Trophoblast cell (in vitro differentiated cells and primary cell): ENCODE results near the gene FGFBP1.

Experiments
- DNase-seq, 2 donors: peaks; one replicate each; pipeline ENCODE4 v3.0.0-alpha.2; 2016
- H2AFZ ChIP-seq: 2 replicates; pipeline ENCODE4 v1.6.1; 2013; ENCODE audit warnings: low read length, moderate library complexity, mild to moderate bottlenecking; ENCODE audit not compliant: insufficient read depth, poor library complexity
- H2AK5ac ChIP-seq: 2 replicates; pipeline ENCODE4 v1.6.1; 2013; ENCODE audit warnings: mild to moderate bottlenecking, low read length
- H2BK120ac ChIP-seq: 2 replicates; pipeline ENCODE4 v1.6.1; 2013; ENCODE audit warnings: low read length, mild to moderate bottlenecking, moderate library complexity; ENCODE audit not compliant: insufficient read depth, poor library complexity
- H2BK12ac ChIP-seq: 2 replicates; pipeline ENCODE4 v1.6.1; 2013; ENCODE audit warnings: mild to moderate bottlenecking, low read length, moderate library complexity
- H2BK5ac ChIP-seq: 2 replicates; pipeline ENCODE4 v1.6.1; 2013; ENCODE audit warnings: low read length, low read depth, moderate library complexity, mild to moderate bottlenecking; ENCODE audit not compliant: poor library complexity
- H3K14ac ChIP-seq: 2 replicates; pipeline ENCODE4 v1.6.1; 2013; ENCODE audit warnings: mild to moderate bottlenecking, low read length
- H3K18ac ChIP-seq: 2 replicates; pipeline ENCODE4 v1.6.1; 2013; ENCODE audit warnings: mild to moderate bottlenecking, low read length
- H3K23ac ChIP-seq: 2 replicates; pipeline ENCODE4 v1.6.1; 2013; ENCODE audit warnings: low read length
- H3K27ac ChIP-seq: 2 replicates; pipeline ENCODE4 v1.5.1; 2013; ENCODE audit warnings: low read depth, mild to moderate bottlenecking, inconsistent platforms, low read length, moderate library complexity
- H3K27me3 ChIP-seq: 2 replicates; pipeline ENCODE4 v1.6.1; 2013; ENCODE audit warnings: inconsistent platforms, mild to moderate bottlenecking, low read length, moderate library complexity; ENCODE audit not compliant: insufficient read depth
- H3K36me3 ChIP-seq, 2 experiments: 1 replicate in 1 of 2; 2 replicates in 1 of 2; pipeline ENCODE4 v1.6.1; 2013; ENCODE audit warnings: low read length in 2 of 2, mild to moderate bottlenecking in 2 of 2, moderate library complexity in 1 of 2; ENCODE audit not compliant: insufficient read depth in 2 of 2, control insufficient read depth in 1 of 2
- H3K4ac ChIP-seq: 2 replicates; pipeline ENCODE4 v1.6.1; 2013; ENCODE audit warnings: low read depth, mild to moderate bottlenecking, low read length, moderate library complexity
- H3K4me1 ChIP-seq, 2 experiments: 1 replicate in 1 of 2; 2 replicates in 1 of 2; pipeline ENCODE4 v1.6.1; 2013; ENCODE audit warnings: low read length in 2 of 2, mild to moderate bottlenecking in 2 of 2, moderate library complexity in 1 of 2; ENCODE audit not compliant: insufficient read depth in 2 of 2, control insufficient read depth in 1 of 2
- H3K4me2 ChIP-seq: 2 replicates; pipeline ENCODE4 v1.6.1; 2013; ENCODE audit warnings: inconsistent platforms, mild to moderate bottlenecking, low read length, moderate library complexity
- H3K4me3 ChIP-seq: 2 replicates; pipeline ENCODE4 v1.5.1; 2013; ENCODE audit warnings: mild to moderate bottlenecking, low read depth, low read length, inconsistent platforms
- H3K79me1 ChIP-seq: one replicate; pipeline ENCODE4 v1.6.1; 2013; ENCODE audit warnings: low read length
- H3K79me2 ChIP-seq: 2 replicates; pipeline ENCODE4 v1.6.1; 2013; ENCODE audit warnings: low read length, mild to moderate bottlenecking; ENCODE audit not compliant: control insufficient read depth, insufficient read depth, poor library complexity
- H3K9ac ChIP-seq: 2 replicates; pipeline ENCODE4 v1.6.1; 2013; ENCODE audit warnings: mild to moderate bottlenecking, low read length
- H3K9me3 ChIP-seq: 2 replicates; pipeline ENCODE4 v1.6.1; 2013; ENCODE audit warnings: low read depth, mild to moderate bottlenecking, control low read depth, inconsistent platforms, low read length; ENCODE audit not compliant: insufficient read depth
- H4K12ac ChIP-seq: 2 replicates; pipeline ENCODE4 v1.6.1; 2013; ENCODE audit warnings: low read depth, mild to moderate bottlenecking, low read length, moderate library complexity
- H4K8ac ChIP-seq: 2 replicates; pipeline ENCODE4 v1.6.1; 2013; ENCODE audit warnings: low read depth, mild to moderate bottlenecking, low read length, moderate library complexity
- H4K91ac ChIP-seq: one replicate; pipeline ENCODE4 v1.6.1; 2013; ENCODE audit warnings: low read depth, mild to moderate bottlenecking, low read length, moderate library complexity
- WGBS: extraction: QIAGEN DNeasy Blood & Tissue Kit; methylation state at CpG from one replicate; pipeline ENCODE4 v1.1.7; 2013; ENCODE audit warnings: missing lambda C conversion rate; ENCODE audit not compliant: insufficient read length, insufficient coverage; ENCODE audit errors: extremely low coverage; 5-methylcytosine and 5-hydroxymethylcytosine counted together

The FGFBP1 gene

GRCh38 chr4:15961781-15962510 lies 23.4 kb upstream of the FGFBP1 start:
- Histone ChIP-seq H3K23ac (no peak overlapping the region), H3K27me3 (no peaks in the 10 kb centered on the region), H2AK5ac (no peak overlapping the region), H3K79me2 (no peaks in the 10 kb centered on the region), H3K9me3 (peaks cover 2% of the 10 kb centered on the region), H3K4me3 (no peak overlapping the region), H3K27ac (no peak overlapping the region), H2AFZ (no peak overlapping the region), H4K91ac (no peak overlapping the region), H3K14ac (no peak overlapping the region), H2BK120ac (no peak overlapping the region), H3K18ac (no peak overlapping the region), H3K4ac (no peak overlapping the region), H4K8ac (no peak overlapping the region), H3K4me2 (no peak overlapping the region), H3K4me1 (peaks cover 6 to 12% of the 10 kb centered on the region in 2 experiments), H2BK12ac (no peak overlapping the region), H3K36me3 (no peaks in the 10 kb centered on the region), H4K12ac (no peak overlapping the region), H2BK5ac (no peak overlapping the region), H3K79me1 (no peaks in the 10 kb centered on the region), H3K9ac (no peak overlapping the region)
- DNase-seq, result no peak
- no CpG with 5 or more reads among the region's 16 CpGs for WGBS

- no peak for DNase-seq
- no CpG with 5 or more reads among the region's 2 CpGs for WGBS
Observed at GRCh38 chr4:15958562-15958961, 20.0 kb upstream of the FGFBP1 start.

DNA sequence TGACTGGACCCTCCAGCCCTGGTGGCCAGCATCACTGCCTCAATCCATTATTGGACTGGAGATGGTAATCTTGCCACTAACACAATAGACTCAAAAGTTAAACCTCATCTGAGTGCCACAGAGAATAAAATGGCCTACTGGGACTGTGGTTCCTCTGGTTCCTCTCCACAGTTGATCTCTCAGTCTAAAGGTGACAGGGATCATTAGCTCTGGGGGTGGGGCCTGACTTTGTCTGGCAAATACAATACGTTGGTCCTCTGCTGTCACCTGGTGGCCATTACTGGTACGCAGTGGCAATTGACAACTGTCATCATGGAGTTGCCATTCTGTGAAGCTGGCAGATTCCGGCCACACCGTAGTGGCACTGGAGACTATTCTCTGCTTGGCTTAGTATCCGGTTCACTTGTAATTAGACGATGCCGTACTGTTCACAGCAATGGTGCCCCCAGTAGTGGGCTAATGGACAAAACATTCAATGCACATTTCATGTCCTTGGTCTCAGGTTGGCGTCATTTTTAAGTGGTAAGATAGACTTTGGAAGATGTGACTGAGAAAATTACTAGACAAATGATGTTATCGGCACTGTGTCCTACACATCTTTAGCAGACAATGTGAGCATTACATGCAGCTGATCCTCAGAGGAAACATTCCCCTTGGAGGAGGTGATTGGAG lies 17.8 kb upstream of the FGFBP1 start:
- Histone ChIP-seq H3K4me1 (no peaks in the 10 kb centered on the region), H3K79me1 (no peaks in the 10 kb centered on the region), H2AFZ (no peak overlapping the region), H3K9me3 (peaks cover 7% of the 10 kb centered on the region), H4K8ac (no peak overlapping the region), H2AK5ac (no peak overlapping the region), H3K36me3 (no peaks in the 10 kb centered on the region), H2BK12ac (no peak overlapping the region), H3K79me2 (no peaks in the 10 kb centered on the region), H3K4ac (no peak overlapping the region), H2BK120ac (no peak overlapping the region), H3K27ac (no peak overlapping the region), H2BK5ac (no peak overlapping the region), H3K4me3 (no peak overlapping the region), H3K14ac (no peak overlapping the region), H3K27me3 (no peaks in the 10 kb centered on the region), H3K23ac (no peak overlapping the region), H4K12ac (no peak overlapping the region), H4K91ac (no peak overlapping the region), H3K18ac (no peak overlapping the region), H3K4me2 (no peak overlapping the region), H3K9ac (no peak overlapping the region)
- no CpG with 5 or more reads among the region's 9 CpGs for WGBS
- DNase-seq, result peak; percentile 88 to 96

More at GRCh38 chr4:15958562-15958961, 20.0 kb upstream of the FGFBP1 start:
- Histone ChIP-seq H3K4ac (no peak overlapping the region), H3K18ac (no peak overlapping the region), H3K4me2 (no peak overlapping the region), H2AK5ac (no peak overlapping the region), H3K36me3 (no peaks in the 10 kb centered on the region), H3K79me2 (no peaks in the 10 kb centered on the region), H2BK12ac (no peak overlapping the region), H3K27me3 (no peaks in the 10 kb centered on the region), H3K23ac (no peak overlapping the region), H2BK5ac (no peak overlapping the region), H2BK120ac (no peak overlapping the region), H3K4me3 (no peak overlapping the region), H4K12ac (no peak overlapping the region), H3K9ac (no peak overlapping the region), H4K8ac (no peak overlapping the region), H3K27ac (no peak overlapping the region), H2AFZ (no peak overlapping the region), H3K79me1 (no peaks in the 10 kb centered on the region), H3K4me1 (peaks cover 6 to 11% of the 10 kb centered on the region in 2 experiments), H4K91ac (no peak overlapping the region), H3K14ac (no peak overlapping the region), H3K9me3 (peaks cover 4% of the 10 kb centered on the region)

DNA sequence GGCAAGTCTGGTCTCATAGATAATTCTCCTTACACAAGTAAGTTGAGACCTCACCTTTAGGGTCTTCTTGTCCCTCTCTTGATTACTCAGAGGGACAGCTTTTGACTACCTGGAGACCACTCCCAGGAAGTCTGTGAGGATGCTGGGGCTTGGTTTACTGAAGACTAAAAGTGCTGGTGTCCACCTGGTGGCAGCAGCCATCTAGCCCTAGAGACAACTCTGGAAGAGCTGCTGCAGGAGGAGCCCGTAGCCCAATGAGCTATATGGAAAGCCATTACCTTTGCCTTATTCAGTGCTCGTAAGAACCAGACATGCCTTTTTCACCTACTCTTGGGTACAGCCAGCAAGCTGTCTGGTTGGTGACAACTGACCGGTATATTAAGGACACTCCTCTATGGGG lies 17.1 kb upstream of the FGFBP1 start:
- H3K23ac ChIP-seq, result no peak overlapping the region
- H3K14ac ChIP-seq, result no peak overlapping the region
- no peak overlapping the region for H3K27ac ChIP-seq
- peaks cover 7% of the 10 kb centered on the region for H3K9me3 ChIP-seq
- no peak overlapping the region for H4K91ac ChIP-seq
- no peaks in the 10 kb centered on the region for H3K36me3 ChIP-seq
- H3K4me1 ChIP-seq, result no peaks in the 10 kb centered on the region
- no peak overlapping the region for H2BK5ac ChIP-seq
- H4K12ac ChIP-seq, result no peak overlapping the region
- WGBS, result no CpG with 5 or more reads among the region's 3 CpGs
- no peaks in the 10 kb centered on the region for H3K79me2 ChIP-seq
- no peak overlapping the region for H2AK5ac ChIP-seq
- H3K9ac ChIP-seq, result no peak overlapping the region
- H3K4me3 ChIP-seq, result no peak overlapping the region
- no peak overlapping the region for H2BK12ac ChIP-seq
- DNase-seq, result peak; percentile 71 to 77
- H3K27me3 ChIP-seq, result no peaks in the 10 kb centered on the region
- no peaks in the 10 kb centered on the region for H3K79me1 ChIP-seq
- no peak overlapping the region for H2AFZ ChIP-seq
- H3K4me2 ChIP-seq, result no peak overlapping the region
- H2BK120ac ChIP-seq, result no peak overlapping the region
- no peak overlapping the region for H3K4ac ChIP-seq
- no peak overlapping the region for H4K8ac ChIP-seq
- H3K18ac ChIP-seq, result no peak overlapping the region
